ENCODE results near the gene PAX8. TPM values are rescaled to one million over a fixed set of nuclear protein-coding genes. Genes with fewer than 3 reads are reported as not detected.

PAX8 gene
- total and polyA plus RNA-seq, 10 of the 15 experiments (the other 5 are each of a cell fraction or from before 2014, with no cell fraction given), result 0.16 to 2.5 (median 0.97) TPM

GRCh38 chr2:113169002-113169530 is 109.7 kb downstream of the PAX8 start:
- Histone ChIP-seq H3K9me3 (replicated peaks; ENCODE audit: control insufficient read depth, insufficient read depth, low read length) (no peaks in the 10 kb centered on the region; the same call in 1 of the 3 replicates), H3K27ac (ENCODE audit: control insufficient read depth, insufficient read depth) (no peak overlapping the region), H2AFZ (ENCODE audit: control insufficient read depth, low read depth, low read length) (peak overlapping the region; percentile 49), H3K79me2 (ENCODE audit: control insufficient read depth, insufficient read depth, low read length) (peaks cover 6% of the 10 kb centered on the region), H3K4me2 (ENCODE audit: control insufficient read depth, insufficient read depth) (0 out of 2 replicates have a peak overlapping the region, but pooled peaks have one; percentile 1), H3K36me3 (ENCODE audit: control insufficient read depth in 2 of 2, insufficient read depth in 2 of 2, low read length in 1 of 2) (no peaks in the 10 kb centered on the region), H3K27me3 (replicated peaks in 1 of 2; ENCODE audit: control insufficient read depth in 2 of 2, insufficient read depth in 2 of 2, low read length in 1 of 2) (no peaks in the 10 kb centered on the region), H4K20me1 (ENCODE audit: control insufficient read depth, insufficient read depth) (no peaks in the 10 kb centered on the region), H3K4me1 (ENCODE audit: control insufficient read depth, insufficient read depth, low read length) (peaks cover 18% of the 10 kb centered on the region), H3K4me3 (no peak overlapping the region), H3K9ac (ENCODE audit: control insufficient read depth, insufficient read depth, low read length) (no peak overlapping the region)
- DNase-seq (ENCODE audit: low read depth, low spot score), result no peak
- ChIA-PET POLR2A (no interaction called here), RAD21 (ENCODE audit: unreplicated experiment) (interaction anchor here (1.1 kb wide), 1 partner anchor 31 kb away, joined by 3 read pairs; no protein-coding TSS in a partner anchor), CTCF (no interaction called here), SMC1A (ENCODE audit: uncharacterized antibody, unreplicated experiment) (no interaction called here)
- intact Hi-C loops (cut with micrococcal nuclease; ENCODE audit: unreplicated experiment), result no loop called here
- ATAC-seq, result no peak
- TF ChIP-seq ZNF274 (IDR thresholded peaks at IDR 0.05; ENCODE audit: insufficient read depth, insufficient read length), result no peak
- TF ChIP-seq ZZZ3 (IDR thresholded peaks at IDR 0.05; ENCODE audit: control insufficient read depth, insufficient read length, low read depth), result no peak
- no peak for TF ChIP-seq NR2C2 (IDR thresholded peaks at IDR 0.05; ENCODE audit: borderline replicate concordance, control insufficient read depth, insufficient read length, low read depth)
- TF ChIP-seq BMI1 (IDR thresholded peaks at IDR 0.05; ENCODE audit: borderline replicate concordance), result no peak
- no peak for TF ChIP-seq PAX5 (IDR thresholded peaks at IDR 0.05; ENCODE audit: borderline replicate concordance, low read depth, low read length)
- no peak for TF ChIP-seq CHD4 (IDR thresholded peaks at IDR 0.05)
- TF ChIP-seq WRNIP1 (IDR thresholded peaks at IDR 0.05; ENCODE audit: borderline replicate concordance, low read depth, low read length), result no peak
- TF ChIP-seq MLLT1 (IDR thresholded peaks at IDR 0.05), result no peak
- TF ChIP-seq ZBTB4 (CRISPR knock-in tag; IDR thresholded peaks at IDR 0.05), result no peak
- TF ChIP-seq ZNF622 (IDR thresholded peaks at IDR 0.05), result no peak
- TF ChIP-seq CBX3 (IDR thresholded peaks at IDR 0.05; ENCODE audit: borderline replicate concordance, low read depth), result no peak
- no peak for TF ChIP-seq EP300 (IDR thresholded peaks at IDR 0.05; ENCODE audit: borderline replicate concordance in 1 of 2, control insufficient read depth in 1 of 2, low read depth in 2 of 2, low read length in 2 of 2)
- peak; percentile 51 for TF ChIP-seq RUNX3 (IDR thresholded peaks at IDR 0.05; ENCODE audit: low read length)
- peak; percentile 50; the same call in 1 of the 2 replicates for TF ChIP-seq SPI1 (IDR thresholded peaks at IDR 0.05; ENCODE audit: borderline replicate concordance, insufficient read depth, low read depth, low read length)
- 61% methylated on average over 8 of the region's 8 CpGs for WGBS (ENCODE audit: insufficient coverage, insufficient replicate concordance, low lambda C conversion rate, missing lambda C conversion rate)
- in situ Hi-C loops (cut with MboI), result no loop called here
- FAIRE-seq, result peak; percentile 57
- no TSS peak for BruUV-seq (replicated peaks)

Data from GM12878 (cell line).